ENCODE results near the gene WDR13.
"Not testable (repeated sequence)": the region's sequence is repeated elsewhere in the genome, so short reads cannot be mapped to it uniquely, and the experiment has no call there.

The WDR13 gene

GRCh38 chrX:48654746-48655145 is 57.5 kb downstream of the WDR13 start:
- DNase-seq (ENCODE audit: low spot score), result not testable (repeated sequence)

Small RNA genes within 50 kb of the gene (small RNA-seq; reads per million reads assigned to genes)
- gene MRPL32P1, result 0 reads per million in 2 experiments

Measured in SK-N-DZ (cell line).